HepG2 (cell line): ENCODE data around the gene CCM2L. TPM values are rescaled to one million over a fixed set of nuclear protein-coding genes. Genes with fewer than 3 reads are reported as not detected.
A peak's percentile ranks its signal among the peaks of the same experiment; 100 is the strongest.

Source experiments
- AKAP8 ChIP-seq: sonication (generic); formaldehyde crosslinking; IDR thresholded peaks from 2 replicates; pipeline ENCODE4 v1.5.1; 2020; ENCODE audit warnings: mild to moderate bottlenecking, missing genetic modification reagents
- ATF2 ChIP-seq: sonication (generic); formaldehyde crosslinking; IDR thresholded peaks from 2 replicates; pipeline ENCODE4 v1.4.0; 2020; ENCODE audit warnings: missing genetic modification reagents
- BRCA1 ChIP-seq: sonication (generic); formaldehyde crosslinking; IDR thresholded peaks from 2 replicates; pipeline ENCODE4 v1.4.0; 2020; ENCODE audit warnings: missing genetic modification reagents
- DDIT3 ChIP-seq: sonication (generic); formaldehyde crosslinking; IDR thresholded peaks from 2 replicates; pipeline ENCODE4 v1.4.0; 2020; ENCODE audit warnings: mild to moderate bottlenecking, missing genetic modification reagents
- HMG20B ChIP-seq: conservative IDR thresholded peaks from 2 replicates; pipeline ENCODE4 v1.6.1; 2016; ENCODE audit warnings: missing genetic modification reagents, missing compliant biosample characterization
- KLF11 ChIP-seq: IDR thresholded peaks from 2 replicates; pipeline ENCODE4 v1.6.1; 2016; ENCODE audit warnings: missing compliant biosample characterization
- LCORL ChIP-seq, 2 experiments: fragments of 450-650 bp in 1 of 2; sonication (generic) in 1 of 2; formaldehyde crosslinking in 1 of 2; IDR thresholded peaks; 2 replicates each; pipeline versions ENCODE4 v1.5.0 to v1.6.1; 2017 to 2020; ENCODE audit warnings: antibody characterized with exemption in 1 of 2, missing genetic modification reagents in 1 of 2
- MBD4 ChIP-seq: IDR thresholded peaks from 2 replicates; pipeline ENCODE4 v1.6.1; 2012; ENCODE audit warnings: low read length, inconsistent platforms, borderline replicate concordance
- NKX3-1 ChIP-seq: sonication (generic); formaldehyde crosslinking; IDR thresholded peaks from 2 replicates; pipeline ENCODE4 v1.5.0; 2020; ENCODE audit warnings: missing genetic modification reagents
- NR2F1 ChIP-seq, 2 experiments: fragments of 450-650 bp in 1 of 2; formaldehyde crosslinking in 1 of 2; IDR thresholded peaks; 2 replicates each; pipeline versions ENCODE4 v1.5.0 to v1.6.1; 2016 to 2020; ENCODE audit warnings: mild to moderate bottlenecking in 1 of 2, missing compliant biosample characterization in 1 of 2, missing genetic modification reagents in 1 of 2, moderate library complexity in 1 of 2
- NR3C1 ChIP-seq: sonication (generic); formaldehyde crosslinking; IDR thresholded peaks from 2 replicates; pipeline ENCODE4 v1.4.0; 2020; ENCODE audit warnings: missing genetic modification reagents
- PRPF4 ChIP-seq: fragments of 200-400 bp; formaldehyde crosslinking; IDR thresholded peaks from 2 replicates; pipeline ENCODE4 v1.6.1; 2016; ENCODE audit warnings: low read length, low read depth; ENCODE audit not compliant: poor library complexity, severe bottlenecking
- SUZ12 ChIP-seq: fragments of 150-350 bp; IDR thresholded peaks from 2 replicates; pipeline ENCODE4 v1.6.1; 2014; ENCODE audit warnings: low read depth, low read length
- TCF7L2 ChIP-seq: IDR thresholded peaks from 2 replicates; pipeline ENCODE4 v1.6.1; 2011; ENCODE audit warnings: mild to moderate bottlenecking, low read depth, low read length, moderate library complexity
- ZFP82 ChIP-seq: sonication (generic); formaldehyde crosslinking; IDR thresholded peaks from 2 replicates; pipeline ENCODE4 v1.5.1; 2020; ENCODE audit warnings: mild to moderate bottlenecking, missing genetic modification reagents, borderline replicate concordance
- ZNF230 ChIP-seq: sonication (generic); formaldehyde crosslinking; IDR thresholded peaks from 2 replicates; pipeline ENCODE4 v1.4.0; 2020; ENCODE audit warnings: mild to moderate bottlenecking, missing genetic modification reagents
- ZNF326 ChIP-seq: sonication (generic); formaldehyde crosslinking; IDR thresholded peaks from 2 replicates; pipeline ENCODE4 v1.4.0; 2020; ENCODE audit warnings: missing genetic modification reagents, borderline replicate concordance
- ZNF414 ChIP-seq: sonication (generic); formaldehyde crosslinking; IDR thresholded peaks from 2 replicates; pipeline ENCODE4 v1.5.0; 2020; ENCODE audit warnings: missing genetic modification reagents
- ZSCAN30 ChIP-seq: sonication (generic); formaldehyde crosslinking; IDR thresholded peaks from 2 replicates; pipeline ENCODE4 v1.5.0; 2020; ENCODE audit warnings: mild to moderate bottlenecking, missing genetic modification reagents
- polyA plus RNA-seq, 8 experiments: library from polyadenylated mRNA; depleted of rRNA in 3 of 8; stranded (reverse) in 7 of 8; unstranded in 1 of 8; fragments of >200 nt; fragmentation: Illumina TruSeq in 4 of 8; extraction: Trizol in 4 of 8; gene quantifications; 2 replicates each; pipeline versions ENCODE4 v1.2.1 to v1.2.3, GENCODE V29; 2011 to 2016; ENCODE audit warnings: low read depth in 4 of 8, missing spikeins in 1 of 8, mixed read lengths in 1 of 8; ENCODE audit not compliant: insufficient read depth in 1 of 8
- total RNA-seq, 5 experiments: library from RNA; depleted of rRNA; stranded (reverse); fragments of >200 nt; fragmentation: Illumina TruSeq; extraction: Trizol; gene quantifications; 2 replicates each; pipeline ENCODE4 v1.2.3, GENCODE V29; 2016; ENCODE audit warnings: low read depth in 1 of 5
- TF ChIP-seq, protein P1 (sequence below): sonication (generic); formaldehyde crosslinking; conservative IDR thresholded peaks from 2 replicates; pipeline ENCODE4 v1.8.0; 2022; ENCODE audit warnings: mild to moderate bottlenecking, moderate library complexity, missing genetic modification reagents
- TF ChIP-seq, protein P2 (sequence below): sonication (generic); formaldehyde crosslinking; IDR thresholded peaks from 2 replicates; pipeline ENCODE4; 2020; ENCODE audit warnings: missing genetic modification reagents, mild to moderate bottlenecking, borderline replicate concordance

CCM2L gene
- total and polyA plus RNA-seq, 2 of the 13 experiments (the other 11 are each of a cell fraction or from before 2014, with no cell fraction given), result 0.15 TPM; not detected in 1

DNA sequence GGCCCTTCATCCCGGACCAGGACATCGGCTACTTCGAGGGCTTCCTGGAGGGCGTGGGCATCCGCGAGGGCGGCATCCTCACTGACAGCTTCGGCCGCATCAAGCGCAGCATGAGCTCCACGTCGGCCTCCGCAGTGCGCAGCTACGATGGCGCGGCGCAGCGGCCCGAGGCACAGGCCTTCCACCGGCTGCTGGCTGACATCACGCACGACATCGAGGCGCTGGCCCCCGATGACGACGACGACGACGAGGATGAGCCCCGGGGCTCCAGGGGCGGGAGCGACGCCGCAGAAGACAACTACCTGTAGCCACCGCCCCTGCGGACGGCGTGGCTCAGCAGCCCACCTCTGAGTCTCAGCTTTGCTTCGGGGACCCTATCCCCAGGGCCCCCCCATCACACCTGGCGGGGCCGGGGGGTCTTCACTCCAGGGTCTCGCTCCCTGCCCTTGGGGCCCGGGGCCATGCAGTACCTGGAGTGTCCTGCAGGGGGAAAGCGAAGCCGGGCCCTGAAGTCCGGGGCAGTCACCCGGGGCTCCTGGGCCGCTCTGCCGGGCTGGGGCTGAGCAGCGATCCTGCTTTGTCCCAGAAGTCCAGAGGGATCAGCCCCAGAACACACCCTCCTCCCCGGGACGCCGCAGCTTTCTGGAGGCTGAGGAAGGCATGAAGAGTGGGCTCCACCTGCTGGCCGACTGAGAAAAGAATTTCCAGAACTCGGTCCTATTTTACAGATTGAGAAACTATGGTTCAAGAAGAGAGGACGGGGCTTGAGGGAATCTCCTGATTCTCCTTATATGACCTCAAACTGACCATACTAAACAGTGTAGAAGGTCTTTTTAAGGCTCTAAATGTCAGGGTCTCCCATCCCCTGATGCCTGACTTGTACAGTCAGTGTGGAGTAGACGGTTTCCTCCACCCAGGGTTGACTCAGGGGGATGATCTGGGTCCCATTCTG lies 21.0 kb downstream of the CCM2L start (continued):
- TF ChIP-seq PRPF4 (peak; percentile 29), NR3C1 (CRISPR knock-in tag) (no peak), ATF2 (CRISPR knock-in tag) (peak; percentile 57; the same call in 1 of the 2 replicates), ZNF414 (no peak), LCORL (IDR thresholded peaks at IDR 0.05) (no peak), LCORL (CRISPR knock-in tag; IDR thresholded peaks at IDR 0.05) (peak; percentile 94), NR2F1 (CRISPR knock-in tag; IDR thresholded peaks at IDR 0.05) (0 out of 4 replicates have a peak, but pooled peaks of 1 of the 2 experiments have one; percentile 14), SUZ12 (no peak), ZNF230 (0 out of 2 replicates have a peak, but pooled peaks have one; percentile 48), ZSCAN30 (CRISPR knock-in tag) (no peak), TCF7L2 (no peak), NKX3-1 (CRISPR knock-in tag) (peak; percentile 43; the same call in 1 of the 2 replicates), KLF11 (CRISPR knock-in tag) (peak; percentile 51; the same call in 1 of the 2 replicates), BRCA1 (CRISPR knock-in tag) (peak; percentile 67; the same call in 1 of the 2 replicates), ZFP82 (CRISPR knock-in tag) (no peak), ZNF326 (CRISPR knock-in tag) (no peak), DDIT3 (no peak), AKAP8 (CRISPR knock-in tag) (no peak), MBD4 (no peak), HMG20B (CRISPR knock-in tag) (0 out of 2 replicates have a peak, but pooled peaks have one; percentile 45)
- TF ChIP-seq, protein P1, sequence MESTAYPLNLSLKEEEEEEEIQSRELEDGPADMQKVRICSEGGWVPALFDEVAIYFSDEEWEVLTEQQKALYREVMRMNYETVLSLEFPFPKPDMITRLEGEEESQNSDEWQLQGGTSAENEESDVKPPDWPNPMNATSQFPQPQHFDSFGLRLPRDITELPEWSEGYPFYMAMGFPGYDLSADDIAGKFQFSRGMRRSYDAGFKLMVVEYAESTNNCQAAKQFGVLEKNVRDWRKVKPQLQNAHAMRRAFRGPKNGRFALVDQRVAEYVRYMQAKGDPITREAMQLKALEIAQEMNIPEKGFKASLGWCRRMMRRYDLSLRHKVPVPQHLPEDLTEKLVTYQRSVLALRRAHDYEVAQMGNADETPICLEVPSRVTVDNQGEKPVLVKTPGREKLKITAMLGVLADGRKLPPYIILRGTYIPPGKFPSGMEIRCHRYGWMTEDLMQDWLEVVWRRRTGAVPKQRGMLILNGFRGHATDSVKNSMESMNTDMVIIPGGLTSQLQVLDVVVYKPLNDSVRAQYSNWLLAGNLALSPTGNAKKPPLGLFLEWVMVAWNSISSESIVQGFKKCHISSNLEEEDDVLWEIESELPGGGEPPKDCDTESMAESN (CRISPR knock-in tag), result peak; percentile 76; the same call in 1 of the 2 replicates
- TF ChIP-seq, protein P2, sequence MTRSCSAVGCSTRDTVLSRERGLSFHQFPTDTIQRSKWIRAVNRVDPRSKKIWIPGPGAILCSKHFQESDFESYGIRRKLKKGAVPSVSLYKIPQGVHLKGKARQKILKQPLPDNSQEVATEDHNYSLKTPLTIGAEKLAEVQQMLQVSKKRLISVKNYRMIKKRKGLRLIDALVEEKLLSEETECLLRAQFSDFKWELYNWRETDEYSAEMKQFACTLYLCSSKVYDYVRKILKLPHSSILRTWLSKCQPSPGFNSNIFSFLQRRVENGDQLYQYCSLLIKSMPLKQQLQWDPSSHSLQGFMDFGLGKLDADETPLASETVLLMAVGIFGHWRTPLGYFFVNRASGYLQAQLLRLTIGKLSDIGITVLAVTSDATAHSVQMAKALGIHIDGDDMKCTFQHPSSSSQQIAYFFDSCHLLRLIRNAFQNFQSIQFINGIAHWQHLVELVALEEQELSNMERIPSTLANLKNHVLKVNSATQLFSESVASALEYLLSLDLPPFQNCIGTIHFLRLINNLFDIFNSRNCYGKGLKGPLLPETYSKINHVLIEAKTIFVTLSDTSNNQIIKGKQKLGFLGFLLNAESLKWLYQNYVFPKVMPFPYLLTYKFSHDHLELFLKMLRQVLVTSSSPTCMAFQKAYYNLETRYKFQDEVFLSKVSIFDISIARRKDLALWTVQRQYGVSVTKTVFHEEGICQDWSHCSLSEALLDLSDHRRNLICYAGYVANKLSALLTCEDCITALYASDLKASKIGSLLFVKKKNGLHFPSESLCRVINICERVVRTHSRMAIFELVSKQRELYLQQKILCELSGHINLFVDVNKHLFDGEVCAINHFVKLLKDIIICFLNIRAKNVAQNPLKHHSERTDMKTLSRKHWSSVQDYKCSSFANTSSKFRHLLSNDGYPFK (CRISPR knock-in tag), result peak; percentile 49; the same call in 1 of the 2 replicates
